Activated gamma-delta T cell (primary cell): Measurements from ENCODE around the gene CTSC.

ENCODE experiments used
- DNase-seq: peaks from one replicate; lab custom pipeline; 2025; lab: John Stamatoyannopoulos, UW
- total RNA-seq, 2 donors: gene quantifications; one replicate each; lab custom pipeline; 2026; lab: John Stamatoyannopoulos, UW

CTSC gene
- total RNA-seq = 148 to 210 reads per million in 2 donors

GRCh38 chr11:88337181-88337986 lies at the start of gene CTSC:
TSS of gene CTSC (minus strand) at chr11:88337736. CDS start at chr11:88337672, 64 bp downstream.
- DNase-seq = peak; percentile 86

GRCh38 chr11:88384669-88385005 lies 47.1 kb upstream of the CTSC start:
- DNase-seq = no peak

- DNase-seq = no peak
These were observed 46.6 kb upstream of the CTSC start for GRCh38 chr11:88384004-88384668.

GRCh38 chr11:88383447-88383846 lies 45.9 kb upstream of the CTSC start:
- DNase-seq = no peak

GRCh38 chr11:88379130-88379529 lies 41.6 kb upstream of the CTSC start:
- no peak for DNase-seq

- no peak for DNase-seq
These were observed 41.0 kb upstream of the CTSC start for GRCh38 chr11:88378422-88379066.

- DNase-seq = no peak
These were observed 40.1 kb upstream of the CTSC start for GRCh38 chr11:88377646-88378045.

- no peak for DNase-seq
These were observed 39.6 kb upstream of the CTSC start for GRCh38 chr11:88377144-88377543.

GRCh38 chr11:88375927-88376470 lies 38.5 kb upstream of the CTSC start:
- DNase-seq = no peak

GRCh38 chr11:88370782-88371181 lies 33.2 kb upstream of the CTSC start:
- DNase-seq = no peak

GRCh38 chr11:88367310-88367709 lies 29.8 kb upstream of the CTSC start:
- DNase-seq = no peak

GRCh38 chr11:88363648-88364065 lies 26.1 kb upstream of the CTSC start:
- DNase-seq = no peak

GRCh38 chr11:88363004-88363403 lies 25.5 kb upstream of the CTSC start:
- DNase-seq = no peak

GRCh38 chr11:88360141-88360540 lies 22.6 kb upstream of the CTSC start:
- no peak for DNase-seq

GRCh38 chr11:88359541-88359940 lies 22.0 kb upstream of the CTSC start:
- no peak for DNase-seq

- no peak for DNase-seq
These were observed 21.6 kb upstream of the CTSC start for GRCh38 chr11:88359114-88359513.

GRCh38 chr11:88358040-88358431 lies 20.5 kb upstream of the CTSC start:
- no peak for DNase-seq

GRCh38 chr11:88357323-88358039 lies 19.9 kb upstream of the CTSC start:
- DNase-seq = no peak

- DNase-seq = no peak
These were observed 18.4 kb upstream of the CTSC start for GRCh38 chr11:88355887-88356286.

GRCh38 chr11:88354912-88355311 lies 17.4 kb upstream of the CTSC start:
- no peak for DNase-seq

- DNase-seq = no peak
These were observed 16.4 kb upstream of the CTSC start for GRCh38 chr11:88353835-88354496.
